Activated B cell treated with CpG ODN at 0.5 μM for 24 hours (primary cell): ENCODE results near the gene PROSER3. TPM values are rescaled to one million over a fixed set of nuclear protein-coding genes. Genes with fewer than 3 reads are reported as not detected.
A peak's percentile ranks its signal among the peaks of the same experiment; 100 is the strongest.

ENCODE experiments used
- ATAC-seq: fragments of 200-7000 bp; cut with Tn5 transposase; one replicate; pipeline ENCODE4 v1.10.0; 2021; ENCODE audit warnings: low read depth, mild to moderate bottlenecking, moderate library complexity
- CTCF ChIA-PET: fragments of 350-600 bp; sonication (Branson Sonifier 250); formaldehyde crosslinking; loops from one replicate; lab custom pipeline; 2021; ENCODE audit warnings: antibody characterized with exemption; lab: Charles Lee
- POLR2A ChIA-PET: fragments of 350-600 bp; sonication (Branson Sonifier 250); formaldehyde crosslinking; loops from one replicate; lab custom pipeline; 2021; ENCODE audit warnings: antibody characterized with exemption; lab: Charles Lee
- DNase-seq: peaks from one replicate; pipeline ENCODE4 v3.0.0; 2022
- H3K27ac Mint-ChIP-seq: one replicate; pipeline ENCODE4 v1.8.0; 2020; ENCODE audit warnings: mixed read lengths
- H3K27me3 Mint-ChIP-seq: one replicate; pipeline ENCODE4 v1.8.0; 2021; ENCODE audit warnings: mixed read lengths
- H3K36me3 Mint-ChIP-seq: one replicate; pipeline ENCODE4 v1.8.0; 2021; ENCODE audit warnings: low read depth, mixed read lengths
- H3K4me1 Mint-ChIP-seq: one replicate; pipeline ENCODE4 v1.8.0; 2021; ENCODE audit warnings: mixed read lengths
- H3K4me3 Mint-ChIP-seq: one replicate; pipeline ENCODE4 v1.8.0; 2020; ENCODE audit warnings: mild to moderate bottlenecking, mixed read lengths
- H3K9me3 Mint-ChIP-seq: one replicate; pipeline ENCODE4 v1.8.0; 2020; ENCODE audit warnings: mixed read lengths
- intact Hi-C: fragments of 100-400 bp; cut with micrococcal nuclease; formaldehyde crosslinking; loops from one replicate; pipeline ENCODE4 v1.15.1; 2024
- total RNA-seq: library from RNA; stranded (reverse); gene quantifications from 2 replicates; pipeline ENCODE4 v1.2.3, GENCODE V29; 2022
- TF ChIP-seq, protein P1 (sequence below): fragments of 200-600 bp; IDR thresholded peaks from one replicate; pipeline ENCODE4 v1.8.0; 2022; ENCODE audit warnings: antibody characterized with exemption, mild to moderate bottlenecking

PROSER3 gene
- total RNA-seq, 1 donor from 2014 or later: 60.5 TPM

DNA sequence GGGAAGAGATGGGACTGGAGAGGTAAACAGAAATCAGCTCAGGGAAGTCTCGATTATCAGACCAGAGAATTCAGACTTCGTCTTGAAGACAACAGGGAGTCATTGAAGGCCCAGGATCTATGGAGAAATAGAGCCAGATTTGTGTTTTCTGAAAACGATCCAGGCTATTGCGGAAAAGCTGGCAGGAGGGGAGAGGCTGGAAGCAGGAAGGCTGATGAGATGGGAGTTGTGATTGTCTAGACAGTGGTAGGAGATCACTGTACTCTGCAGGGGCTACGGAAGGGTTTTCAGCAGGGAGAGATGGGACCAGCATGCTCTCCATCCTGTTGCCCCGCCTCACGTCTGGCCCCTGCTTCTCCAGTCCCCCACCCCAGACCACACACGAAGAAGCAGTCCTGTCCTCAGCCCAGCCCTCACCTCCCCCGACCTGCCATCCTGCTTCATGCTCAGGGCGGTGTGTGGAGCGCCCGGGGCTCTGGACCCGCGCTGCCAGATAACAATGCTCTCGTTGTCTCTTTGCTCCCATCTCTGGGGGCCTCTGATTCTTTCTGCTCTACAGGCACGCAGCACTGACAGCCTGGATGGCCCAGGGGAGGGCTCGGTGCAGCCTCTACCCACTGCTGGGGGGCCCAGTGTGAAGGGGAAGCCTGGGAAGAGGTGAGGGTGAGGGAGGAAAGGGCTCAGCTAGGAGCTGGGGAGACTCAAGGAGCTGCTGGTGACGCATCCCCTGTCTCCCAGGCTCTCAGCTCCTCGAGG lies 19.3 kb downstream of the PROSER3 start:
- intact Hi-C loops: loop anchor here (5.0 kb wide), 2 partner anchors 85 to 90 kb away; partner anchors contain the start of gene APLP1
- ChIA-PET CTCF (no interaction called here), POLR2A (interaction anchor here (1.1 to 1.7 kb wide), 2 partner anchors 33 to 40 kb away, joined by 3 to 7 read pairs; no protein-coding TSS in a partner anchor)
- Mint-ChIP-seq H3K4me1 (peaks cover 9% of the 10 kb centered on the region), H3K27me3 (no peaks in the 10 kb centered on the region), H3K4me3 (peak overlapping the region; percentile 47), H3K36me3 (peaks cover 6% of the 10 kb centered on the region), H3K9me3 (no peaks in the 10 kb centered on the region), H3K27ac (no peak overlapping the region)
- no peak for DNase-seq
- no peak for ATAC-seq
- TF ChIP-seq, protein P1, sequence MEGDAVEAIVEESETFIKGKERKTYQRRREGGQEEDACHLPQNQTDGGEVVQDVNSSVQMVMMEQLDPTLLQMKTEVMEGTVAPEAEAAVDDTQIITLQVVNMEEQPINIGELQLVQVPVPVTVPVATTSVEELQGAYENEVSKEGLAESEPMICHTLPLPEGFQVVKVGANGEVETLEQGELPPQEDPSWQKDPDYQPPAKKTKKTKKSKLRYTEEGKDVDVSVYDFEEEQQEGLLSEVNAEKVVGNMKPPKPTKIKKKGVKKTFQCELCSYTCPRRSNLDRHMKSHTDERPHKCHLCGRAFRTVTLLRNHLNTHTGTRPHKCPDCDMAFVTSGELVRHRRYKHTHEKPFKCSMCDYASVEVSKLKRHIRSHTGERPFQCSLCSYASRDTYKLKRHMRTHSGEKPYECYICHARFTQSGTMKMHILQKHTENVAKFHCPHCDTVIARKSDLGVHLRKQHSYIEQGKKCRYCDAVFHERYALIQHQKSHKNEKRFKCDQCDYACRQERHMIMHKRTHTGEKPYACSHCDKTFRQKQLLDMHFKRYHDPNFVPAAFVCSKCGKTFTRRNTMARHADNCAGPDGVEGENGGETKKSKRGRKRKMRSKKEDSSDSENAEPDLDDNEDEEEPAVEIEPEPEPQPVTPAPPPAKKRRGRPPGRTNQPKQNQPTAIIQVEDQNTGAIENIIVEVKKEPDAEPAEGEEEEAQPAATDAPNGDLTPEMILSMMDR: no peak

DNA sequence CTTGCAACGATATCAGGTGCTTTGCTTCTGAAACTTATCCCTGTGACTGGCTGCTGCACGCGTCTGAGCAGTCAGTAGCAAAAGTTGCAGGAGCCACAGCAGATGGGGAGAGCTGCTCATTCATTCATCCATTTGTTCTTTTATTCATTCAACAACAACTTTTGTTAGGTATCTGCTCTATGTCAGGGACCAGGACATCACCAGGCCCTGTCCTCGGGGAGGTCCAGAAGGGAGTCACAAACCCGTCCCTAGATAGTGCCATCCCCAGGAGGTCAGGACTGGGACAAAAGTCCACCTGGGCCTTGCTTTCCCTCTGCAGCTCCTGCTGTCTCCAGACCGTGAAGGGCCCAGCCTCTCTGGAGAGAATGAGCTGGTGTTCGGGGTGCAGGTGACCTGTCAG lies 20.0 kb downstream of the PROSER3 start:
- intact Hi-C loops: loop anchor here (5.0 kb wide), 2 partner anchors 86 to 89 kb away; partner anchors contain the start of gene APLP1
- TF ChIP-seq, protein P1: no peak
- Mint-ChIP-seq H3K27me3 (no peaks in the 10 kb centered on the region), H3K4me3 (no peak overlapping the region), H3K4me1 (peaks cover 9% of the 10 kb centered on the region), H3K27ac (no peak overlapping the region), H3K36me3 (peaks cover 7% of the 10 kb centered on the region), H3K9me3 (no peaks in the 10 kb centered on the region)
- DNase-seq (no peak), ATAC-seq (no peak)
- ChIA-PET POLR2A (no interaction called here), CTCF (no interaction called here)

DNA sequence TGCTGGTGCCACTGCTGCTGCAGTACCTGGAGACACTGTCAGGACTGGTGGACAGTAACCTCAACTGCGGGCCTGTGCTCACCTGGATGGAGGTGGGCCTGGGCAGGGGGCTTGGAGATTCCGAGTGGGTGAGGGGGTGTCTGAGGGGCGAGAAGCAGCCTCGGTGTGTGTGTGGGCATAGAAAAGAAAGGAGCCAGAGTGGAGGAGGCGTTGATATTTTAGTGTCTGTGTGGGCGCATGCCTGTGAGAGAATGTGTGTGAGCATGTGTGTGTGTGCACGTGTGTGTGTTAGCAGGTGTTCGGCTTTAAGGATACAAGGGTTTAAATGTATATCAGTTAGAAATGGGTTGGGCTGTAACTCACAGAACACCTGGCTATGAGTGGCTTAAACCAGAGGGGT lies 21.1 kb downstream of the PROSER3 start:
- H3K27ac Mint-ChIP-seq: no peak overlapping the region
- POLR2A ChIA-PET: no interaction called here
- H3K27me3 Mint-ChIP-seq: no peaks in the 10 kb centered on the region
- H3K4me3 Mint-ChIP-seq: no peak overlapping the region
- CTCF ChIA-PET: no interaction called here
- peaks cover 7% of the 10 kb centered on the region for H3K36me3 Mint-ChIP-seq
- ATAC-seq (no peak), DNase-seq (no peak)
- no peaks in the 10 kb centered on the region for H3K9me3 Mint-ChIP-seq
- TF ChIP-seq, protein P1: no peak
- intact Hi-C loops: loop anchor here (5.0 kb wide), 2 partner anchors 87 to 88 kb away; partner anchors contain the start of gene APLP1
- H3K4me1 Mint-ChIP-seq: peaks cover 9% of the 10 kb centered on the region

DNA sequence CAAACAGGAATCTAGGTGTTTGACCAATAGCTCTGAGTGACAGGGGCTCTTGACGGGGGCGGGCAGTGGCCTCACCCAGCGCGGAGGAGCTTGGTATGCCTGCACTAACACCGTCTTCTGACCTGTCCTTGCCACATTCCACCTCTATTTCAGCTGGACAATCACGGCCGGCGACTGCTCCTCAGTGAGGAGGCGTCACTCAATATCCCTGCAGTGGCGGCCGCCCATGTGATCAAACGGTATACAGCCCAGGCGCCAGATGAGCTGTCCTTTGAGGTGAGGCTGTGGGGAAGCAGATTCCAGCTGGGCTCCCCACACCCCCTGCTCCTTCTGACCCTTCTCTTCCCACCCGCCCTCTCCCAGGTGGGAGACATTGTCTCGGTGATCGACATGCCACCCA lies 22.1 kb downstream of the PROSER3 start:
- TF ChIP-seq, protein P1: no peak
- Mint-ChIP-seq H3K4me3 (no peak overlapping the region), H3K4me1 (peaks cover 5% of the 10 kb centered on the region), H3K27me3 (no peaks in the 10 kb centered on the region), H3K9me3 (no peaks in the 10 kb centered on the region), H3K27ac (no peak overlapping the region), H3K36me3 (peaks cover 7% of the 10 kb centered on the region)
- intact Hi-C loops: no loop called here
- DNase-seq (no peak), ATAC-seq (no peak)
- POLR2A ChIA-PET: no interaction called here
- CTCF ChIA-PET: no interaction called here

DNA sequence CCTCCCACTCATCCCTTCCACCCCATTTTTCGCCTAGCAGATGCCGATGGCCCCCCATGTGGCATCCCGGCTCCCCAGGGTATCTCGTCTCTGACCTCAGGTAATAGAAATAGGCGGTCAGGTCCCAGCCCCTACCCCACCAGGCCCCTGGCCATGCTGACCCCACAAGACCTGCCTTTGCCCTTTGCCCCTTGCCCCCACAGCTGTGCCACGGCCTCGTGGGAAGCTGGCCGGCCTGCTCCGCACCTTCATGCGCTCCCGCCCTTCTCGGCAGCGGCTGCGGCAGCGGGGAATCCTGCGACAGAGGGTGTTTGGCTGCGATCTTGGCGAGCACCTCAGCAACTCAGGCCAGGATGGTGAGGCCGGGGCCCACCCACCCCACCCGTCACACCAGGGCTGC lies 22.7 kb downstream of the PROSER3 start:
- CTCF ChIA-PET: no interaction called here
- POLR2A ChIA-PET: no interaction called here
- Mint-ChIP-seq H3K36me3 (peaks cover 7% of the 10 kb centered on the region), H3K27me3 (no peaks in the 10 kb centered on the region), H3K4me3 (no peak overlapping the region), H3K9me3 (no peaks in the 10 kb centered on the region), H3K27ac (no peak overlapping the region), H3K4me1 (peaks cover 4% of the 10 kb centered on the region)
- ATAC-seq: no peak
- DNase-seq: no peak
- TF ChIP-seq, protein P1: no peak
- intact Hi-C loops: no loop called here
